HEK293T (cell line): ENCODE results near the gene CC2D1A.

Source experiments
- CTCF ChIA-PET: fragments of 350-600 bp; formaldehyde crosslinking; extraction: SDS; loops from one replicate; lab custom pipeline; 2021; ENCODE audit warnings: antibody characterized with exemption, inconsistent platforms; lab: Yijun Ruan, JAX
- POLR2A ChIA-PET: fragments of 350-600 bp; formaldehyde crosslinking; extraction: SDS; loops from one replicate; lab custom pipeline; 2020; ENCODE audit warnings: antibody characterized with exemption, inconsistent platforms; lab: Yijun Ruan, JAX
- DNase-seq: peaks from one replicate; pipeline ENCODE4 v3.0.0; 2012; ENCODE audit warnings: mixed read lengths; ENCODE audit errors: extremely low spot score
- ARNT ChIP-seq: fragments of 450-650 bp; IDR thresholded peaks from 2 replicates; pipeline ENCODE4 v1.6.1; 2017; ENCODE audit warnings: mild to moderate bottlenecking
- BHLHE40 ChIP-seq: fragments of 450-650 bp; IDR thresholded peaks from 2 replicates; pipeline ENCODE4 v1.6.1; 2016; ENCODE audit warnings: mild to moderate bottlenecking, moderate library complexity, borderline replicate concordance
- CTBP1 ChIP-seq: fragments of 450-650 bp; IDR thresholded peaks from 2 replicates; pipeline ENCODE4 v1.6.1; 2016; ENCODE audit warnings: borderline replicate concordance
- ELF4 ChIP-seq: fragments of 450-650 bp; IDR thresholded peaks from 2 replicates; pipeline ENCODE4 v1.6.1; 2017; ENCODE audit warnings: antibody characterized with exemption
- FOXA1 ChIP-seq: fragments of 450-650 bp; IDR thresholded peaks from 2 replicates; pipeline ENCODE4 v1.6.1; 2016; ENCODE audit warnings: mild to moderate bottlenecking
- FOXK2 ChIP-seq: fragments of 450-650 bp; IDR thresholded peaks from 2 replicates; pipeline ENCODE4 v1.6.1; 2016; ENCODE audit warnings: mild to moderate bottlenecking
- FOXM1 ChIP-seq: fragments of 450-650 bp; IDR thresholded peaks from 2 replicates; pipeline ENCODE4 v1.6.1; 2017; ENCODE audit warnings: mild to moderate bottlenecking, borderline replicate concordance
- HDGF ChIP-seq: fragments of 450-650 bp; IDR thresholded peaks from 2 replicates; pipeline ENCODE4 v1.6.1; 2017; ENCODE audit warnings: antibody characterized with exemption, borderline replicate concordance
- L3MBTL2 ChIP-seq: fragments of 450-650 bp; conservative IDR thresholded peaks from 2 replicates; pipeline ENCODE4 v1.6.1; 2016; ENCODE audit warnings: mild to moderate bottlenecking
- LEF1 ChIP-seq: fragments of 450-650 bp; IDR thresholded peaks from 2 replicates; pipeline ENCODE4 v1.6.1; 2017; ENCODE audit warnings: mild to moderate bottlenecking, borderline replicate concordance
- NFRKB ChIP-seq: fragments of 450-650 bp; IDR thresholded peaks from 2 replicates; pipeline ENCODE4 v1.6.1; 2016; ENCODE audit warnings: mild to moderate bottlenecking, moderate library complexity
- SP1 ChIP-seq: fragments of 450-650 bp; IDR thresholded peaks from 2 replicates; pipeline ENCODE4 v1.6.1; 2017
- SUZ12 ChIP-seq: fragments of 450-650 bp; IDR thresholded peaks from 2 replicates; pipeline ENCODE4 v1.6.1; 2016; ENCODE audit warnings: mild to moderate bottlenecking
- TARDBP ChIP-seq: fragments of 450-650 bp; IDR thresholded peaks from 2 replicates; pipeline ENCODE4 v1.6.1; 2016
- ZNF384 ChIP-seq: fragments of 450-650 bp; IDR thresholded peaks from 2 replicates; pipeline ENCODE4 v1.6.1; 2016
- TF ChIP-seq, protein P1 (sequence below): fragments of 450-650 bp; IDR thresholded peaks from 2 replicates; pipeline ENCODE4 v1.6.1; 2016

Gene CC2D1A

DNA sequence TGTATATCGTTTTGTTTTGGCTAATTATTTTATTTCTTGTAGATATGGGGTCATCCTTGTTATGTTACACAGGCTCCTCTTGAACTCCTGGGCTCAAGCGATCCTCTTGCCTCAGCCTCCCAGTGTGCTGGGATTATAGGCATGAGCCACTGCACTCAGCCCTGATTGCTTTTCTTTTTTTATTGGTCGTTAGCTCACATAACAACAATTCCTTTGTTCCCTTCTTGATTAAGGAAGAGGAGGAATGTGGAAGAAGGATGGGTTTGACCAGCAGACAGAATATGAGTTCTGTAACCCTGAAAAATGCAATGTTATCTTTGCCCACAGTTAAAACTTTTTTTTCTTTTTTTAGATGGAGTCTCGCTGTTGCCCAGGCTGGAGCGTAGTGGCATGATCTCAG, 11.4 kb upstream of the CC2D1A start:
- POLR2A ChIA-PET = no interaction called here
- CTCF ChIA-PET = interaction anchor here (0.7 kb wide), 1 partner anchor 216 kb away, joined by 3 read pairs; no protein-coding TSS in a partner anchor
- TF ChIP-seq TARDBP = no peak
- TF ChIP-seq HDGF = no peak
- TF ChIP-seq, protein P1, sequence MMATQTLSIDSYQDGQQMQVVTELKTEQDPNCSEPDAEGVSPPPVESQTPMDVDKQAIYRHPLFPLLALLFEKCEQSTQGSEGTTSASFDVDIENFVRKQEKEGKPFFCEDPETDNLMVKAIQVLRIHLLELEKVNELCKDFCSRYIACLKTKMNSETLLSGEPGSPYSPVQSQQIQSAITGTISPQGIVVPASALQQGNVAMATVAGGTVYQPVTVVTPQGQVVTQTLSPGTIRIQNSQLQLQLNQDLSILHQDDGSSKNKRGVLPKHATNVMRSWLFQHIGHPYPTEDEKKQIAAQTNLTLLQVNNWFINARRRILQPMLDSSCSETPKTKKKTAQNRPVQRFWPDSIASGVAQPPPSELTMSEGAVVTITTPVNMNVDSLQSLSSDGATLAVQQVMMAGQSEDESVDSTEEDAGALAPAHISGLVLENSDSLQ = no peak
- no peak for TF ChIP-seq NFRKB
- no peak for TF ChIP-seq L3MBTL2
- TF ChIP-seq ELF4 = no peak
- no peak for TF ChIP-seq ARNT
- TF ChIP-seq FOXM1 = no peak
- no peak for TF ChIP-seq ZNF384
- TF ChIP-seq SP1 = no peak
- TF ChIP-seq LEF1 = no peak
- no peak for TF ChIP-seq SUZ12
- TF ChIP-seq FOXA1 = no peak
- TF ChIP-seq CTBP1 = no peak
- DNase-seq = no peak

DNA sequence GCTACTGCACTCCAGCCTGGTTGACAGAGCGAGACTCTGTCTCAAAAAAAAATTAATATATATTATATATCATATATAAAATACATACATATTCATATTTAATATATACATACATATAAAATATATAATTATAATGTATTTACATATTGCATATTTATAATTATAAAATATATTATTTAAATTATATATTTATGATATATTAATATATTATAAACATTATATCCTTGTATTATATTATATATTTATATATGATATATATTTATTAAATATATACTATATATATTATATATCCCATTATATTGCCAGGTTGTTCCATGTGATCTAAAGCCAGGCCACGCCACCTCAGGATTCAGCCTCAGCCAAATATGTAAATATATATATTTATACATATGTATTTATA, 9.8 kb upstream of the CC2D1A start:
- DNase-seq = no peak
- ChIA-PET POLR2A (no interaction called here), CTCF (no interaction called here)
- no peak for TF ChIP-seq ZNF384
- TF ChIP-seq BHLHE40 = no peak
- TF ChIP-seq L3MBTL2 = no peak
- TF ChIP-seq FOXM1 = no peak
- TF ChIP-seq TARDBP = no peak
- no peak for TF ChIP-seq NFRKB

GRCh38 chr19:13899393-13899792, 6.6 kb upstream of the CC2D1A start:
- DNase-seq = no peak
- POLR2A ChIA-PET = interaction anchor here (0.9 kb wide), 1 partner anchor 12 kb away, joined by 3 read pairs; no protein-coding TSS in a partner anchor
- CTCF ChIA-PET = no interaction called here
- TF ChIP-seq CTBP1 (no peak), BHLHE40 (no peak), FOXK2 (no peak), SP1 (no peak), ELF4 (no peak), SUZ12 (no peak), ARNT (no peak), TARDBP (no peak)
- TF ChIP-seq, protein P1 = no peak

GRCh38 chr19:13899912-13900584, 6.0 kb upstream of the CC2D1A start:
- TF ChIP-seq NFRKB (no peak), ZNF384 (no peak), FOXM1 (no peak), ARNT (no peak), BHLHE40 (no peak), L3MBTL2 (no peak), TARDBP (no peak), FOXK2 (no peak)
- CTCF ChIA-PET = interaction anchor here (0.6 to 0.8 kb wide), 2 partner anchors 159 to 182 kb away, joined by 3 read pairs; no protein-coding TSS in a partner anchor
- no peak for DNase-seq
- POLR2A ChIA-PET = interaction anchor here (0.9 kb wide), 1 partner anchor 11 kb away, joined by 3 read pairs; no protein-coding TSS in a partner anchor

DNA sequence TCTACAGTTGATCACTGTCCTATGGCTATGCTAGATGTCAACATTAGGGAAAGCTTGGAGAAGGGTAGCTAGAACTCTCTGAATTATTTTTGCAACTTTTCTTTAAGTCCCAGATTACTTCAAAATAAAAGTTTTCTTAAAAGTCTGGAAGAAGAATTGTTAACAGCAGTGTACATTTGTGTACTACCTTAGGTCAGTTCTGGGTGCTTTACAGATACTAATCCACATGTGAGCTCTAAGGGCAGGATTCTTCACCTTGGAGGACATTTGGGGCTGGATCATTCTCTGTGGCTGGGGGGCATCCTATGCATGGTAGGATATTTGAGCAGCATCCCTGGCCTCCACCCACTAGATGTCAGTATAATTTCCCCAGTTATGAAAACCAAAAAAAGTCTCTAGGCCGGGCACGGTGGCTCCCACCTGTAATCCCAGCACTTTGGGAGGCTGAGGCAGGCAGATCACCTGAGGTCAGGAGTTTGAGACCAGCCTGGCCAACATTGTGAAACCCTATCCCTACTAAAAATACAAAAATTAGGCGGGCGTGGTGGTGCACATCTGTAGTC, 2.9 kb upstream of the CC2D1A start:
- CTCF ChIA-PET = interaction anchor here (0.6 to 1.0 kb wide), 2 partner anchors 16 to 156 kb away, joined by 3 to 4 read pairs; no protein-coding TSS in a partner anchor
- TF ChIP-seq, protein P1 = no peak
- TF ChIP-seq BHLHE40 (no peak), ARNT (no peak), L3MBTL2 (no peak), TARDBP (no peak)
- POLR2A ChIA-PET = no interaction called here
- no peak for DNase-seq

- POLR2A ChIA-PET = interaction anchor here (0.9 kb wide), 1 partner anchor 11 kb away, joined by 3 read pairs; no protein-coding TSS in a partner anchor
- DNase-seq = no peak
- TF ChIP-seq LEF1 = no peak
- no peak for TF ChIP-seq L3MBTL2
- TF ChIP-seq NFRKB = no peak
- TF ChIP-seq BHLHE40 = no peak
- TF ChIP-seq FOXM1 = no peak
- TF ChIP-seq ELF4 = no peak
- TF ChIP-seq ZNF384 = no peak
- TF ChIP-seq TARDBP = no peak
- CTCF ChIA-PET = no interaction called here
Measured at GRCh38 chr19:13906521-13906904, 512 bp downstream of the CC2D1A start.
